ENCODE data around the gene PCDHGA10.

DNA sequence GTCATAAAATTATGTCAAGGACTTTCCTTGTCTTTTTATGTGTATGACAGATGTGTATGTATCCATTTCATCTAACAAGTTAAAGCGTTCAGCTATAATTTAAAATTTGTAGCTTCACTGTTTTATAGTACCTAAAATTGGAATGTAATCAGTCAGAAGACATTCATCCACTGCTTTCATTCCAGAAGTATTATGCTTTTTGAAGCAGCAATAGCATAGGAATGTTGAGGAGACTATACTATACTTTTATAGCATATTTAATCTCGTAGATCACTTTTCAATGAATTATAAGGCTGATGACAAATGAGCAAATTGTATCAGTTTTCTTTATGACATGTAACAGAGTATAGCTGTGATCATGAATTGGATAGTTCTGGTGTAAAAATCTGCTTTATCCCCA lies 24.4 kb downstream of the PCDHGA10 start:
- TF ChIP-seq, protein P1, sequence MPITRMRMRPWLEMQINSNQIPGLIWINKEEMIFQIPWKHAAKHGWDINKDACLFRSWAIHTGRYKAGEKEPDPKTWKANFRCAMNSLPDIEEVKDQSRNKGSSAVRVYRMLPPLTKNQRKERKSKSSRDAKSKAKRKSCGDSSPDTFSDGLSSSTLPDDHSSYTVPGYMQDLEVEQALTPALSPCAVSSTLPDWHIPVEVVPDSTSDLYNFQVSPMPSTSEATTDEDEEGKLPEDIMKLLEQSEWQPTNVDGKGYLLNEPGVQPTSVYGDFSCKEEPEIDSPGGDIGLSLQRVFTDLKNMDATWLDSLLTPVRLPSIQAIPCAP (CRISPR knock-in tag; IDR thresholded peaks at IDR 0.05; ENCODE audit: borderline replicate concordance): no peak
- TF ChIP-seq HDAC6 (IDR thresholded peaks at IDR 0.05; ENCODE audit: low read depth, low read length) (no peak), ZBTB7A (IDR thresholded peaks at IDR 0.05; ENCODE audit: borderline replicate concordance, control insufficient read depth, low read depth, low read length) (no peak), NR4A1 (CRISPR knock-in tag; IDR thresholded peaks at IDR 0.05) (no peak), NR4A1 (tag; IDR thresholded peaks at IDR 0.05) (no peak)
- TF ChIP-seq, protein P2, sequence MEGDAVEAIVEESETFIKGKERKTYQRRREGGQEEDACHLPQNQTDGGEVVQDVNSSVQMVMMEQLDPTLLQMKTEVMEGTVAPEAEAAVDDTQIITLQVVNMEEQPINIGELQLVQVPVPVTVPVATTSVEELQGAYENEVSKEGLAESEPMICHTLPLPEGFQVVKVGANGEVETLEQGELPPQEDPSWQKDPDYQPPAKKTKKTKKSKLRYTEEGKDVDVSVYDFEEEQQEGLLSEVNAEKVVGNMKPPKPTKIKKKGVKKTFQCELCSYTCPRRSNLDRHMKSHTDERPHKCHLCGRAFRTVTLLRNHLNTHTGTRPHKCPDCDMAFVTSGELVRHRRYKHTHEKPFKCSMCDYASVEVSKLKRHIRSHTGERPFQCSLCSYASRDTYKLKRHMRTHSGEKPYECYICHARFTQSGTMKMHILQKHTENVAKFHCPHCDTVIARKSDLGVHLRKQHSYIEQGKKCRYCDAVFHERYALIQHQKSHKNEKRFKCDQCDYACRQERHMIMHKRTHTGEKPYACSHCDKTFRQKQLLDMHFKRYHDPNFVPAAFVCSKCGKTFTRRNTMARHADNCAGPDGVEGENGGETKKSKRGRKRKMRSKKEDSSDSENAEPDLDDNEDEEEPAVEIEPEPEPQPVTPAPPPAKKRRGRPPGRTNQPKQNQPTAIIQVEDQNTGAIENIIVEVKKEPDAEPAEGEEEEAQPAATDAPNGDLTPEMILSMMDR (IDR thresholded peaks at IDR 0.05 in 2 of 3, conservative IDR thresholded peaks at IDR 0.05 in 1 of 3; ENCODE audit: insufficient read depth in 2 of 3, low read depth in 1 of 3, low read length in 3 of 3): no peak
